Transverse colon (tissue), 4 donors: Measurements from ENCODE around the gene NUP214.
"Not testable (repeated sequence)": the region's sequence is repeated elsewhere in the genome, so short reads cannot be mapped to it uniquely, and the experiment has no call there.

Source experiments
- EP300 ChIP-seq: sonication (generic); formaldehyde crosslinking; IDR thresholded peaks from one replicate; pipeline ENCODE4 v1.6.1; 2017; ENCODE audit warnings: antibody characterized with exemption, low read depth
- POLR2A ChIP-seq: fragments of 450-650 bp; IDR thresholded peaks from one replicate; pipeline ENCODE4 v1.6.1; 2016; ENCODE audit warnings: antibody characterized with exemption, mild to moderate bottlenecking, moderate library complexity
- POLR2AphosphoS5 ChIP-seq, 3 donors: sonication (generic); formaldehyde crosslinking; IDR thresholded peaks; one replicate each; pipeline ENCODE4 v1.6.1; 2016; ENCODE audit warnings: antibody characterized with exemption in 3 of 3
- TF ChIP-seq, protein P1 (sequence below), 5 experiments: fragments of 200-600 bp in 3 of 5; fragments of 450-650 bp in 2 of 5; sonication (generic) in 3 of 5; IDR thresholded peaks; 1 replicate in 2 of 5; 2 replicates in 3 of 5; pipeline ENCODE4 v1.5.1; 2016 to 2017; ENCODE audit warnings: antibody characterized with exemption in 5 of 5, inconsistent platforms in 3 of 5, mild to moderate bottlenecking in 2 of 5, moderate library complexity in 1 of 5

DNA sequence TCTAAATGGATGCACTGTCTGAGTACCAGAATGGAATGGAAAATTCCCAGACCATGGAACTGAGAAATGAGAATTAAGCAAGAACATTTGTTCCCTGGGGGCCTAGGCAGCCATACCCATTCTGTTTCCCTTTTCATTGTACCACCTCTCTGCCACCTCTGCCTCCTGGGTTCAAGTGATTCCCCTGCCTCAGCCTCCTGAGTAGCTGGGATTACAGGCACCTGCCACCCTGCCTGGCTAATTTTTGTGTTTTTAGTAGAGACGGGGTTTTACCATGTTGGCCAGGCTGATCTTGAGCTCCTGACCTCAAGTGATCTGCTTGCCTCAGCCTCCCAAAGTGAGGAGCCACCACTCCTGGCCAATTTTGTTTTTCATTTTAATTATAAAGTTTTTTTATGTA lies 33.3 kb downstream of the NUP214 start:
- TF ChIP-seq, protein P1, sequence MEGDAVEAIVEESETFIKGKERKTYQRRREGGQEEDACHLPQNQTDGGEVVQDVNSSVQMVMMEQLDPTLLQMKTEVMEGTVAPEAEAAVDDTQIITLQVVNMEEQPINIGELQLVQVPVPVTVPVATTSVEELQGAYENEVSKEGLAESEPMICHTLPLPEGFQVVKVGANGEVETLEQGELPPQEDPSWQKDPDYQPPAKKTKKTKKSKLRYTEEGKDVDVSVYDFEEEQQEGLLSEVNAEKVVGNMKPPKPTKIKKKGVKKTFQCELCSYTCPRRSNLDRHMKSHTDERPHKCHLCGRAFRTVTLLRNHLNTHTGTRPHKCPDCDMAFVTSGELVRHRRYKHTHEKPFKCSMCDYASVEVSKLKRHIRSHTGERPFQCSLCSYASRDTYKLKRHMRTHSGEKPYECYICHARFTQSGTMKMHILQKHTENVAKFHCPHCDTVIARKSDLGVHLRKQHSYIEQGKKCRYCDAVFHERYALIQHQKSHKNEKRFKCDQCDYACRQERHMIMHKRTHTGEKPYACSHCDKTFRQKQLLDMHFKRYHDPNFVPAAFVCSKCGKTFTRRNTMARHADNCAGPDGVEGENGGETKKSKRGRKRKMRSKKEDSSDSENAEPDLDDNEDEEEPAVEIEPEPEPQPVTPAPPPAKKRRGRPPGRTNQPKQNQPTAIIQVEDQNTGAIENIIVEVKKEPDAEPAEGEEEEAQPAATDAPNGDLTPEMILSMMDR (IDR thresholded peaks at IDR 0.05): not testable (repeated sequence)
- TF ChIP-seq POLR2A; POLR2AphosphoS5 (IDR thresholded peaks at IDR 0.05); EP300: not testable (repeated sequence)
